Gastroesophageal sphincter (tissue), 3 donors: ENCODE measurements around the gene SLC6A2.

ENCODE experiments used
- EP300 ChIP-seq: sonication (generic); formaldehyde crosslinking; IDR thresholded peaks from one replicate; pipeline ENCODE4 v1.6.1; 2017; ENCODE audit warnings: antibody characterized with exemption, mild to moderate bottlenecking
- POLR2AphosphoS5 ChIP-seq: sonication (generic); formaldehyde crosslinking; IDR thresholded peaks from one replicate; pipeline ENCODE4 v1.6.1; 2017; ENCODE audit warnings: antibody characterized with exemption
- TF ChIP-seq, protein P1 (sequence below), 4 experiments: fragments of 200-600 bp in 2 of 4; fragments of 450-650 bp in 2 of 4; sonication (generic) in 1 of 4; IDR thresholded peaks; one replicate each; pipeline ENCODE4 v1.5.1; 2017 to 2019; ENCODE audit warnings: antibody characterized with exemption in 4 of 4, mild to moderate bottlenecking in 2 of 4, moderate library complexity in 2 of 4

DNA sequence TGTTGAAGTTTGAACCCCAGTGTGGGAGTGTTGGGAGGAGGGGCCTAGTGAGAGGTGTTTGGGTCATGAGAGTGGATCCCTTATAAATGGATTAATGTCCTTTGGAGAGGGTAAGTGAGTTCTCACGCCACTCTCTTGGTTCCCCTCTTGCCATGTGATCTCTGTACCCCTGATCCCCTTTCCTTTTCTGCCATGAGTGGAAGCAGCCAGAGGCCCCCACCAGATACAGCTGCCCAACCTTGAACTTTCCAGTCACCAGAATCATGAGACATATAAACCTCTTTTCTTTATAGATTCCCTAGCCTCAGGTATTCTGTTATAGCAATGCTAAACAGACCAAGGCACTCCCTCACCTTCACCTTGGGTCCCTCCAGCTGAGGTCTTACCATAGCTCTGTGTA is 7.4 kb downstream of the SLC6A2 start:
- TF ChIP-seq, protein P1, sequence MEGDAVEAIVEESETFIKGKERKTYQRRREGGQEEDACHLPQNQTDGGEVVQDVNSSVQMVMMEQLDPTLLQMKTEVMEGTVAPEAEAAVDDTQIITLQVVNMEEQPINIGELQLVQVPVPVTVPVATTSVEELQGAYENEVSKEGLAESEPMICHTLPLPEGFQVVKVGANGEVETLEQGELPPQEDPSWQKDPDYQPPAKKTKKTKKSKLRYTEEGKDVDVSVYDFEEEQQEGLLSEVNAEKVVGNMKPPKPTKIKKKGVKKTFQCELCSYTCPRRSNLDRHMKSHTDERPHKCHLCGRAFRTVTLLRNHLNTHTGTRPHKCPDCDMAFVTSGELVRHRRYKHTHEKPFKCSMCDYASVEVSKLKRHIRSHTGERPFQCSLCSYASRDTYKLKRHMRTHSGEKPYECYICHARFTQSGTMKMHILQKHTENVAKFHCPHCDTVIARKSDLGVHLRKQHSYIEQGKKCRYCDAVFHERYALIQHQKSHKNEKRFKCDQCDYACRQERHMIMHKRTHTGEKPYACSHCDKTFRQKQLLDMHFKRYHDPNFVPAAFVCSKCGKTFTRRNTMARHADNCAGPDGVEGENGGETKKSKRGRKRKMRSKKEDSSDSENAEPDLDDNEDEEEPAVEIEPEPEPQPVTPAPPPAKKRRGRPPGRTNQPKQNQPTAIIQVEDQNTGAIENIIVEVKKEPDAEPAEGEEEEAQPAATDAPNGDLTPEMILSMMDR (IDR thresholded peaks at IDR 0.05): no peak
- TF ChIP-seq POLR2AphosphoS5: no peak
- no peak for TF ChIP-seq EP300
